Liver (tissue), 9 donors: ENCODE measurements around the gene IL10RB. TPM values are rescaled to one million over a fixed set of nuclear protein-coding genes. Genes with fewer than 3 reads are reported as not detected.

ENCODE experiments used
- DNase-seq: peaks from one replicate; pipeline ENCODE4 v3.0.0-alpha.2; 2017; ENCODE audit warnings: low spot score
- H3K27ac ChIP-seq, 2 donors: one replicate each; pipeline ENCODE4 v1.7.0; 2013; ENCODE audit warnings: inconsistent platforms in 2 of 2, low read length in 2 of 2, control low read depth in 1 of 2, low read depth in 1 of 2, mild to moderate bottlenecking in 1 of 2
- H3K27me3 ChIP-seq, 4 donors: one replicate each; pipeline versions ENCODE4 v1.6.1 to v1.7.0; 2013; ENCODE audit warnings: low read length in 3 of 4, inconsistent platforms in 1 of 4, mild to moderate bottlenecking in 1 of 4, moderate library complexity in 1 of 4; ENCODE audit not compliant: control insufficient read depth in 4 of 4, insufficient read depth in 4 of 4
- H3K36me3 ChIP-seq, 4 donors: one replicate each; pipeline versions ENCODE4 v1.6.1 to v1.7.0; 2013; ENCODE audit warnings: low read length in 3 of 4, mild to moderate bottlenecking in 3 of 4, low read depth in 1 of 4, moderate library complexity in 1 of 4; ENCODE audit not compliant: control insufficient read depth in 4 of 4, insufficient read depth in 3 of 4
- H3K4me1 ChIP-seq, 4 donors: one replicate each; pipeline versions ENCODE4 v1.6.1 to v1.7.0; 2013; ENCODE audit warnings: low read length in 3 of 4, mild to moderate bottlenecking in 3 of 4, moderate library complexity in 1 of 4; ENCODE audit not compliant: control insufficient read depth in 4 of 4, insufficient read depth in 4 of 4
- H3K4me3 ChIP-seq, 3 donors: one replicate each; pipeline versions ENCODE4 v1.6.1 to v1.7.0; 2013; ENCODE audit warnings: low read length in 3 of 3, control low read depth in 1 of 3, low read depth in 1 of 3, mild to moderate bottlenecking in 1 of 3
- H3K9ac ChIP-seq, 2 donors: one replicate each; pipeline ENCODE4 v1.7.0; 2013; ENCODE audit warnings: low read length in 2 of 2, mild to moderate bottlenecking in 2 of 2, moderate library complexity in 2 of 2, control low read depth in 1 of 2, low read depth in 1 of 2
- H3K9me3 ChIP-seq, 4 donors: one replicate each; pipeline versions ENCODE4 v1.6.1 to v1.7.0; 2013; ENCODE audit warnings: low read length in 3 of 4; ENCODE audit not compliant: control insufficient read depth in 4 of 4
- ATF3 ChIP-seq: IDR thresholded peaks from 2 replicates; pipeline ENCODE4 v1.6.1; 2016; ENCODE audit warnings: antibody characterized with exemption
- EGR1 ChIP-seq, 2 donors: IDR thresholded peaks; 2 replicates each; pipeline ENCODE4 v1.6.1; 2016 to 2018; ENCODE audit warnings: antibody characterized with exemption in 2 of 2, low read depth in 2 of 2
- FOXA1 ChIP-seq: IDR thresholded peaks from 2 replicates; pipeline ENCODE4 v1.6.1; 2016; ENCODE audit warnings: antibody characterized with exemption
- FOXA2 ChIP-seq: IDR thresholded peaks from 2 replicates; pipeline ENCODE4 v1.6.1; 2016; ENCODE audit warnings: antibody characterized with exemption
- GABPA ChIP-seq, 2 donors: IDR thresholded peaks in 1 of 2; conservative IDR thresholded peaks in 1 of 2; 2 replicates each; pipeline ENCODE4 v1.6.1; 2016; ENCODE audit warnings: antibody characterized with exemption in 2 of 2, mild to moderate bottlenecking in 1 of 2, moderate library complexity in 1 of 2
- HNF4G ChIP-seq: IDR thresholded peaks from 2 replicates; pipeline ENCODE4 v1.6.1; 2016; ENCODE audit warnings: antibody characterized with exemption
- JUND ChIP-seq, 2 donors: IDR thresholded peaks; 2 replicates each; pipeline ENCODE4 v1.6.1; 2016; ENCODE audit warnings: antibody characterized with exemption in 2 of 2
- MAX ChIP-seq: IDR thresholded peaks from 2 replicates; pipeline ENCODE4 v1.6.1; 2016; ENCODE audit warnings: antibody characterized with exemption
- NR2F2 ChIP-seq: IDR thresholded peaks from 2 replicates; pipeline ENCODE4 v1.6.1; 2016; ENCODE audit warnings: antibody characterized with exemption
- REST ChIP-seq: IDR thresholded peaks from 2 replicates; pipeline ENCODE4 v1.6.1; 2016; ENCODE audit warnings: antibody characterized with exemption, mild to moderate bottlenecking
- RXRA ChIP-seq, 2 donors: IDR thresholded peaks; 2 replicates each; pipeline ENCODE4 v1.6.1; 2017 to 2018; ENCODE audit warnings: antibody characterized with exemption in 2 of 2, mild to moderate bottlenecking in 1 of 2
- SP1 ChIP-seq: IDR thresholded peaks from 2 replicates; pipeline ENCODE4 v1.6.1; 2018; ENCODE audit warnings: antibody characterized with exemption, mild to moderate bottlenecking
- YY1 ChIP-seq: IDR thresholded peaks from 2 replicates; pipeline ENCODE4 v1.6.1; 2016; ENCODE audit warnings: antibody characterized with exemption, mild to moderate bottlenecking
- WGBS: extraction: QIAGEN DNeasy Blood & Tissue Kit; methylation state at CpG from one replicate; pipeline ENCODE4 v1.1.7; 2013; 5-methylcytosine and 5-hydroxymethylcytosine counted together
- polyA plus RNA-seq, 2 donors: library from polyadenylated mRNA; stranded (reverse) in 1 of 2; unstranded in 1 of 2; fragments of 200-250 nt in 1 of 2; fragments of >200 nt in 1 of 2; fragmentation: Nextera tagmentation in 1 of 2; extraction: Ambion mirVana in 1 of 2; gene quantifications; one replicate each; pipeline versions ENCODE4 v1.2.1 to v1.2.3, GENCODE V29; 2013 to 2015
- total RNA-seq, 2 donors: library from RNA; depleted of rRNA; stranded (reverse); fragments of >200 nt; gene quantifications; one replicate each; pipeline ENCODE4 v1.2.3, GENCODE V29; 2014
- TF ChIP-seq, protein P1 (sequence below): fragments of 150-350 bp; IDR thresholded peaks from 2 replicates; pipeline ENCODE4 v1.5.1; 2017; ENCODE audit warnings: improper control_type of control experiment, low read depth, low read length; ENCODE audit not compliant: missing input control
- TF ChIP-seq, protein P2 (sequence below): IDR thresholded peaks from 2 replicates; pipeline ENCODE4 v1.6.1; 2016; ENCODE audit warnings: antibody characterized with exemption
- donor health status: healthy.
- donor health status: healthy.
- donor health status: healthy.
- donor health status: healthy.
- donor health status: healthy.

The IL10RB gene
- total and polyA plus RNA-seq, 4 donors: 16.1 to 22.1 (median 18.8) TPM

- no peak for DNase-seq
- WGBS: 97% methylated on average over 6 of the region's 6 CpGs
- Histone ChIP-seq H3K9ac (no peak overlapping the region), H3K36me3 (peaks cover 2 to 22% (median 15%) of the 10 kb centered on the region in 4 donors), H3K4me3 (no peak overlapping the region), H3K4me1 (peaks cover 0 to 4% (median 0%) of the 10 kb centered on the region in 4 donors), H3K27ac (no peak overlapping the region), H3K27me3 (no peaks in the 10 kb centered on the region), H3K9me3 (no peaks in the 10 kb centered on the region)
- TF ChIP-seq, protein P1, sequence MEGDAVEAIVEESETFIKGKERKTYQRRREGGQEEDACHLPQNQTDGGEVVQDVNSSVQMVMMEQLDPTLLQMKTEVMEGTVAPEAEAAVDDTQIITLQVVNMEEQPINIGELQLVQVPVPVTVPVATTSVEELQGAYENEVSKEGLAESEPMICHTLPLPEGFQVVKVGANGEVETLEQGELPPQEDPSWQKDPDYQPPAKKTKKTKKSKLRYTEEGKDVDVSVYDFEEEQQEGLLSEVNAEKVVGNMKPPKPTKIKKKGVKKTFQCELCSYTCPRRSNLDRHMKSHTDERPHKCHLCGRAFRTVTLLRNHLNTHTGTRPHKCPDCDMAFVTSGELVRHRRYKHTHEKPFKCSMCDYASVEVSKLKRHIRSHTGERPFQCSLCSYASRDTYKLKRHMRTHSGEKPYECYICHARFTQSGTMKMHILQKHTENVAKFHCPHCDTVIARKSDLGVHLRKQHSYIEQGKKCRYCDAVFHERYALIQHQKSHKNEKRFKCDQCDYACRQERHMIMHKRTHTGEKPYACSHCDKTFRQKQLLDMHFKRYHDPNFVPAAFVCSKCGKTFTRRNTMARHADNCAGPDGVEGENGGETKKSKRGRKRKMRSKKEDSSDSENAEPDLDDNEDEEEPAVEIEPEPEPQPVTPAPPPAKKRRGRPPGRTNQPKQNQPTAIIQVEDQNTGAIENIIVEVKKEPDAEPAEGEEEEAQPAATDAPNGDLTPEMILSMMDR: no peak
- no peak for TF ChIP-seq HNF4G
- TF ChIP-seq FOXA2: no peak
- TF ChIP-seq JUND (IDR thresholded peaks at IDR 0.05): no peak
- TF ChIP-seq YY1: no peak
- no peak for TF ChIP-seq EGR1 (IDR thresholded peaks at IDR 0.05; ENCODE audit: low read depth in 2 of 2)
- no peak for TF ChIP-seq ATF3
- no peak for TF ChIP-seq RXRA (IDR thresholded peaks at IDR 0.05)
- no peak for TF ChIP-seq GABPA (IDR thresholded peaks at IDR 0.05 in 1 of 2, conservative IDR thresholded peaks at IDR 0.05 in 1 of 2)
- TF ChIP-seq, protein P2, sequence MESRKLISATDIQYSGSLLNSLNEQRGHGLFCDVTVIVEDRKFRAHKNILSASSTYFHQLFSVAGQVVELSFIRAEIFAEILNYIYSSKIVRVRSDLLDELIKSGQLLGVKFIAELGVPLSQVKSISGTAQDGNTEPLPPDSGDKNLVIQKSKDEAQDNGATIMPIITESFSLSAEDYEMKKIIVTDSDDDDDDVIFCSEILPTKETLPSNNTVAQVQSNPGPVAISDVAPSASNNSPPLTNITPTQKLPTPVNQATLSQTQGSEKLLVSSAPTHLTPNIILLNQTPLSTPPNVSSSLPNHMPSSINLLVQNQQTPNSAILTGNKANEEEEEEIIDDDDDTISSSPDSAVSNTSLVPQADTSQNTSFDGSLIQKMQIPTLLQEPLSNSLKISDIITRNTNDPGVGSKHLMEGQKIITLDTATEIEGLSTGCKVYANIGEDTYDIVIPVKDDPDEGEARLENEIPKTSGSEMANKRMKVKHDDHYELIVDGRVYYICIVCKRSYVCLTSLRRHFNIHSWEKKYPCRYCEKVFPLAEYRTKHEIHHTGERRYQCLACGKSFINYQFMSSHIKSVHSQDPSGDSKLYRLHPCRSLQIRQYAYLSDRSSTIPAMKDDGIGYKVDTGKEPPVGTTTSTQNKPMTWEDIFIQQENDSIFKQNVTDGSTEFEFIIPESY: no peak
Observed at GRCh38 chr21:33296156-33296555, 30.0 kb downstream of the IL10RB start.

DNA sequence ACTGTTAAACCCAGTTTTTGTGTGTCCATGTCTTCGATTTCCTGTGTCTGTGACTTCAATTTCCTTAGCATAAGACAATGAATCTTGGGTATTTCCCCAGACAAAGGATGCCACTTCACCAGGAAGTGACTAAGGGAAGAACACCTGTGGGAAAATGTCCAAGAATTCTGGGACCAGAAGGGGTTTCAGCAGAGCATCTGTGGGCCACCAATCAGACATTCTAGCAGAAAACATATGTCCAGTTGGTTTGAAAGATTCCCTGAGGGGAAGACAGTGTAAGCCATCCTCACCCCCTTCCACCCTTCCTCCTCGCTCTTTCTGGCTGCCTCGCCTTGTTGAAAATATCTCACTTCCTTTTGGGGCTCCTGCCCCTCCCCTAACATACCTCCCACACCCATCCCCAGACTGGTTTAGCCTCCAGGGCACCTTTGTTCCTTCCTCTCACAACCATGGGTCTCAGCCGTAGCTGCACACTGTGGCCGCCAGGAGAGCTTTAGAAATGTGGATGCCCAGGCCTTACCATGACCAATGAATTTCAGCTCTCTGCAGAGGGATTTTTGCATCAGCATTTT, 33.1 kb downstream of the IL10RB start:
- H3K4me1 ChIP-seq: peaks cover 6 to 17% (median 9%) of the 10 kb centered on the region in 4 donors

More for the DNA sequence above, 33.1 kb downstream of the IL10RB start:
- TF ChIP-seq NR2F2 (no peak), GABPA (IDR thresholded peaks at IDR 0.05 in 1 of 2, conservative IDR thresholded peaks at IDR 0.05 in 1 of 2) (no peak), HNF4G (no peak), MAX (no peak), SP1 (no peak), RXRA (IDR thresholded peaks at IDR 0.05) (no peak), ATF3 (no peak), FOXA1 (no peak), REST (no peak), EGR1 (IDR thresholded peaks at IDR 0.05; ENCODE audit: low read depth in 2 of 2) (no peak), FOXA2 (no peak), YY1 (no peak)
- TF ChIP-seq, protein P2: no peak
- TF ChIP-seq, protein P1: no peak
- WGBS: 76% methylated on average over 5 of the region's 5 CpGs
- H3K27ac ChIP-seq: no peak overlapping the region
- H3K27me3 ChIP-seq: no peaks in the 10 kb centered on the region
- no peaks in the 10 kb centered on the region for H3K9me3 ChIP-seq
- no peak overlapping the region for H3K4me3 ChIP-seq
- DNase-seq: no peak
- H3K36me3 ChIP-seq: peaks cover 2 to 9% (median 5%) of the 10 kb centered on the region in 4 donors
- no peak overlapping the region for H3K9ac ChIP-seq
